Right kidney (tissue), 9 donors: ENCODE data around the gene PAQR6.

Source experiments
- DNase-seq: peaks from one replicate; pipeline ENCODE4 v3.0.0-alpha.2; 2016
- long read RNA-seq, 8 donors: transcript quantifications; one replicate each; lab custom pipeline, GENCODE V29; 2026

The PAQR6 gene
- long read RNA-seq, donor 1, result 0 reads
- long read RNA-seq, donor 2, result 0 reads
- long read RNA-seq, donor 3, result 0 reads
- long read RNA-seq, donor 4, result 0 reads
- long read RNA-seq, donor 5, result 0 reads
- long read RNA-seq, donor 6, result 0 reads
- long read RNA-seq, donor 7, result 0 reads
- long read RNA-seq, donor 8, result 0 reads

GRCh38 chr1:156247460-156248322 is at the start of gene PAQR6:
Gene PAQR6, minus strand, starts transcription at chr1:156248056. Its CDS starts 1,325 bp downstream, at chr1:156246731.
- peak; percentile 10 for DNase-seq

- peak; percentile 54 for DNase-seq
Observed at GRCh38 chr1:156295391-156295947, 47.6 kb upstream of the PAQR6 start, which contains the start of gene GLMP. Gene GLMP, minus strand, starts transcription at chr1:156295679. Its CDS starts 34 bp downstream, at chr1:156295645.

GRCh38 chr1:156293895-156294294 is 46.0 kb upstream of the PAQR6 start:
- DNase-seq, result no peak

GRCh38 chr1:156293098-156293434 is 45.2 kb upstream of the PAQR6 start:
- no peak for DNase-seq

GRCh38 chr1:156291226-156292061 is 43.6 kb upstream of the PAQR6 start:
- DNase-seq, result peak; percentile 78

GRCh38 chr1:156289857-156290256 is 42.0 kb upstream of the PAQR6 start:
- DNase-seq, result no peak

- DNase-seq, result no peak
Observed at GRCh38 chr1:156286061-156286460, 38.2 kb upstream of the PAQR6 start.

- no peak for DNase-seq
Observed at GRCh38 chr1:156285437-156285836, 37.6 kb upstream of the PAQR6 start.

GRCh38 chr1:156284757-156285156 is 36.9 kb upstream of the PAQR6 start:
- no peak for DNase-seq

GRCh38 chr1:156284112-156284511 is 36.3 kb upstream of the PAQR6 start, which contains the start of gene TMEM79:
Gene TMEM79, plus strand, starts transcription at chr1:156284325. Its CDS starts 902 bp downstream, at chr1:156285227.
- no peak for DNase-seq

- DNase-seq, result no peak
Observed at GRCh38 chr1:156283521-156283920, 35.7 kb upstream of the PAQR6 start.

- peak; percentile 90 for DNase-seq
Observed at GRCh38 chr1:156282479-156283222, 34.8 kb upstream of the PAQR6 start, which contains the start of gene SMG5. Gene SMG5, minus strand, starts transcription at chr1:156282825. Its CDS starts 145 bp downstream, at chr1:156282680.

- peak; percentile 28 for DNase-seq
Observed at GRCh38 chr1:156281693-156282478, 34.0 kb upstream of the PAQR6 start.

- DNase-seq, result no peak
Observed at GRCh38 chr1:156281281-156281680, 33.4 kb upstream of the PAQR6 start.

GRCh38 chr1:156279837-156280236 is 32.0 kb upstream of the PAQR6 start:
- no peak for DNase-seq

GRCh38 chr1:156276966-156277381 is 29.1 kb upstream of the PAQR6 start:
- no peak for DNase-seq

GRCh38 chr1:156276532-156276931 is 28.7 kb upstream of the PAQR6 start:
- DNase-seq, result no peak

GRCh38 chr1:156270314-156270713 is 22.5 kb upstream of the PAQR6 start:
- no peak for DNase-seq

- DNase-seq, result no peak
Observed at GRCh38 chr1:156268336-156268735, 20.5 kb upstream of the PAQR6 start.

GRCh38 chr1:156266051-156266450 is 18.2 kb upstream of the PAQR6 start:
- DNase-seq, result no peak

- no peak for DNase-seq
Observed at GRCh38 chr1:156263288-156263655, 15.4 kb upstream of the PAQR6 start.
